ENCODE data around the gene FOXL1. TPM values are rescaled to one million over a fixed set of nuclear protein-coding genes. Genes with fewer than 3 reads are reported as not detected.

FOXL1 gene
- total RNA-seq, 2 donors from 2014 or later = 0.37 TPM; not detected in 1

DNA sequence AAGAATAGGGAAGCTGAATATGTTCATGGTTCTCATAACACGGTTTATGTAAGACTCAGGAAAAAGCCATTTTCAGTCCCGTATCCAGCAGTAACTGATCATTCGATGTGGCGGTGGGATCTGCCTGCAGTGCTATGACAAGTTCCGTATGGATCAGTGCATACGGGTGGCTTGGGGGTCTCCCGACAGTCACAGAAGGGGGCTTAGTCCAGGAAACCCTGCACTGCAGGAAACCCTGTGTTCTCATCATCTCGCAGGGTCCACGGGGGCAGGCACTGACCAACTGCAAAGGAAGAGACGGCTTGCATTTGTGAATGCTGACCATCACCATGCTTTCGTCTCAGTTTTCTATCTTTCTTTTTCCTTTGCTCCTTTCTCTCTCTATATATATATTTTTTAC, 31.1 kb upstream of the FOXL1 start:
- H3K9me3 ChIP-seq (ENCODE audit: control insufficient read depth, low read length) = no peaks in the 10 kb centered on the region
- no peaks in the 10 kb centered on the region for H3K9me3 Mint-ChIP-seq
- no peak overlapping the region for H3K27ac ChIP-seq (ENCODE audit: low read depth, low read length)
- no peaks in the 10 kb centered on the region for H3K4me1 ChIP-seq (ENCODE audit: control insufficient read depth, insufficient read depth, low read length)
- no peak for TF ChIP-seq CTCF (conservative IDR thresholded peaks at IDR 0.05)
- H3K4me3 Mint-ChIP-seq = no peak overlapping the region
- H3K27me3 Mint-ChIP-seq (ENCODE audit: insufficient read depth) = no peaks in the 10 kb centered on the region
- no peak overlapping the region for H3K9ac ChIP-seq (ENCODE audit: extremely low read depth, low read length, poor library complexity, severe bottlenecking)
- H3K36me3 ChIP-seq (ENCODE audit: control insufficient read depth, insufficient read depth, low read length) = peaks cover 55% of the 10 kb centered on the region
- no peak for DNase-seq
- no peak overlapping the region for H3K27ac Mint-ChIP-seq
- H3K36me3 Mint-ChIP-seq (ENCODE audit: low read depth) = peaks cover 18% of the 10 kb centered on the region
- H3K4me1 Mint-ChIP-seq = no peaks in the 10 kb centered on the region
- WGBS, 2 experiments (ENCODE audit: insufficient coverage in 1 of 2, insufficient read length in 1 of 2) = 94 to 96% methylated on average over 7 to 10 of the region's 11 CpGs
- no peaks in the 10 kb centered on the region for H3K27me3 ChIP-seq (ENCODE audit: control insufficient read depth, insufficient read depth, low read length, poor library complexity, severe bottlenecking)
- no peak overlapping the region for H3K4me3 ChIP-seq (ENCODE audit: low read length)

DNA sequence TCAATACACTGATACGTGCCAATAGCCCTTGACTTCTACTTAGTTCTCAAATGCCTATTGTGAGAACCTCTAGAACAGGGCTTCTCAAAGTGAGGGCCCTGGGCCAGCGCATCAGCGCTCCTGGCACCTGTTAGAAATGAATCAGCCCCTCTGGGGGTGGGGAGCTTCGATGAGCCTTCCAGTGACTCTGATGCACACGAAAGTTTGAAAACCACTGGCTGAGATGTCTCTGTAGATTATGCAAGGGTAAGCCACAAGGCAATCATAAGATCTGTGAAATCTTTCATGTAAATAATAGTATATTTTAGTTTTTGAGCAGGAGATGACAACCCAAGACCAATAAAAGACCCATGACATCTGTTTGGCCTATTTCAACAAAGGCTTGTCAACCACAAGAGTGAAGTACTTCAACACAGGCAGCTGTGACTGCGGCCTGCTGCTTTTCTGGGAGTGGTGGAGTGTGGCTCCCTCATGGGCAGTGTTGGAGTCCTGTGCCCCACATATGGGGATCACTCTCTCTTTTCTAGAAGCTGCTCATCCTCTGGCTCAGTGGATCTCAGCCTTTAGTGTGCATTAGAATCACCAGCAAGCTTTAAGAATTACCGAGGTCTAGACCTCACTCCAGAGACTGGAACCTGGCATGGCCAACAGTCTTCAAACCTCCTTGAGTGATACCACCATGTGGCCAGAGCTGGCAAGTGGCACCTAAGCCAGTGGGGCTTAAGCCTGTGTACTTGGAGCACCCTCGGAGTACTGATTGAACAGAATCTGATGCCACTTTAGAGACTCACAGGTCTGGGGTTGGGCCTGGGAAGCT, 29.1 kb upstream of the FOXL1 start:
- peaks cover 58% of the 10 kb centered on the region for H3K36me3 ChIP-seq (ENCODE audit: control insufficient read depth, insufficient read depth, low read length)
- TF ChIP-seq CTCF (conservative IDR thresholded peaks at IDR 0.05) = no peak
- Mint-ChIP-seq H3K27ac (no peak overlapping the region), H3K4me3 (no peak overlapping the region), H3K4me1 (no peaks in the 10 kb centered on the region), H3K27me3 (ENCODE audit: insufficient read depth) (no peaks in the 10 kb centered on the region), H3K36me3 (ENCODE audit: low read depth) (peaks cover 14% of the 10 kb centered on the region), H3K9me3 (no peaks in the 10 kb centered on the region)
- no peaks in the 10 kb centered on the region for H3K4me1 ChIP-seq (ENCODE audit: control insufficient read depth, insufficient read depth, low read length)
- no peaks in the 10 kb centered on the region for H3K9me3 ChIP-seq (ENCODE audit: control insufficient read depth, low read length)
- no peak overlapping the region for H3K4me3 ChIP-seq (ENCODE audit: low read length)
- WGBS, 2 experiments (ENCODE audit: insufficient coverage in 1 of 2, insufficient read length in 1 of 2) = 81 to 84% methylated on average over 7 to 8 of the region's 8 CpGs
- peak overlapping the region; percentile 11 for H3K9ac ChIP-seq (ENCODE audit: extremely low read depth, low read length, poor library complexity, severe bottlenecking)
- H3K27me3 ChIP-seq (ENCODE audit: control insufficient read depth, insufficient read depth, low read length, poor library complexity, severe bottlenecking) = no peaks in the 10 kb centered on the region
- H3K27ac ChIP-seq (ENCODE audit: low read depth, low read length) = no peak overlapping the region
- DNase-seq = no peak

DNA sequence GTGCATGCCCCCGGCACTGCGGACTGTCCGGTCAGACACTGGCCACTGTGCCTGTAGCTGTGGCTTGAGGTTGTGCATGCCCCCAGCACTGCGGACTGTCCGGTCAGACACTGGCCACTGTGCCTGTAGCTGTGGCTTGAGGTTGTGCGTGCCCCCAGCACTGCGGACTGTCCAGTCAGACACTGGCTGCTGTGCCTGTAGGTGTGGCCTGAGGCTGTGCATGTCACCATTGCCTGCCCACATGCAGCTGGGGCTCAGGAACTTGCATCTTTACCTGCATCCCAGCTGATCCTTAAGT, 28.5 kb upstream of the FOXL1 start:
- 94 to 100% methylated on average over 5 to 7 of the region's 7 CpGs for WGBS, 2 experiments (ENCODE audit: insufficient coverage in 1 of 2, insufficient read length in 1 of 2)

More for the DNA sequence above, 28.5 kb upstream of the FOXL1 start:
- Mint-ChIP-seq H3K4me3 (no peak overlapping the region), H3K27me3 (ENCODE audit: insufficient read depth) (no peaks in the 10 kb centered on the region), H3K4me1 (no peaks in the 10 kb centered on the region), H3K27ac (no peak overlapping the region), H3K36me3 (ENCODE audit: low read depth) (peaks cover 8% of the 10 kb centered on the region), H3K9me3 (no peaks in the 10 kb centered on the region)
- Histone ChIP-seq H3K27me3 (ENCODE audit: control insufficient read depth, insufficient read depth, low read length, poor library complexity, severe bottlenecking) (no peaks in the 10 kb centered on the region), H3K36me3 (ENCODE audit: control insufficient read depth, insufficient read depth, low read length) (peaks cover 56% of the 10 kb centered on the region), H3K9ac (ENCODE audit: extremely low read depth, low read length, poor library complexity, severe bottlenecking) (no peak overlapping the region), H3K9me3 (ENCODE audit: control insufficient read depth, low read length) (no peaks in the 10 kb centered on the region), H3K4me3 (ENCODE audit: low read length) (no peak overlapping the region), H3K27ac (ENCODE audit: low read depth, low read length) (no peak overlapping the region), H3K4me1 (ENCODE audit: control insufficient read depth, insufficient read depth, low read length) (no peaks in the 10 kb centered on the region)
- TF ChIP-seq CTCF (conservative IDR thresholded peaks at IDR 0.05) = no peak
- no peak for DNase-seq

Measured in endodermal cell (in vitro differentiated cells).